GM23338 (cell line): ENCODE measurements around the gene S100A14. TPM values are rescaled to one million over a fixed set of nuclear protein-coding genes. Genes with fewer than 3 reads are reported as not detected.

ENCODE experiments used
- ATAC-seq: fragments of 200-7000 bp; cut with Tn5 transposase; 3 replicates; pipeline ENCODE4 v1.9.1; 2020
- DNase-seq: peaks from one replicate; pipeline ENCODE4 v3.0.0-alpha.2; 2015; ENCODE audit warnings: low spot score
- H2AFZ ChIP-seq: fragments of 200-600 bp; sonication (generic); 2 replicates; pipeline ENCODE4 v1.8.0; 2016; ENCODE audit warnings: antibody characterized with exemption, mild to moderate bottlenecking, moderate library complexity
- H3F3A ChIP-seq: fragments of 200-600 bp; sonication (generic); replicated peaks from 2 replicates; pipeline ENCODE4 v1.8.0; 2017; ENCODE audit warnings: antibody characterized with exemption, mixed run types, low read depth
- H3K27ac ChIP-seq: fragments of 200-600 bp; sonication (generic); 2 replicates; pipeline ENCODE4 v1.6.1; 2016; ENCODE audit warnings: low read depth
- H3K27me3 ChIP-seq: fragments of 200-600 bp; sonication (generic); 2 replicates; pipeline ENCODE4 v1.8.0; 2016; ENCODE audit warnings: mild to moderate bottlenecking, mixed run types, moderate library complexity; ENCODE audit not compliant: insufficient read depth
- H3K36me3 ChIP-seq: fragments of 200-600 bp; sonication (generic); 2 replicates; pipeline ENCODE4 v1.8.0; 2016; ENCODE audit warnings: mild to moderate bottlenecking; ENCODE audit not compliant: insufficient read depth
- H3K4me1 ChIP-seq: fragments of 200-600 bp; sonication (generic); 2 replicates; pipeline ENCODE4 v1.8.0; 2016; ENCODE audit warnings: mild to moderate bottlenecking, moderate library complexity; ENCODE audit not compliant: insufficient read depth
- H3K4me2 ChIP-seq: fragments of 200-600 bp; sonication (generic); 2 replicates; pipeline ENCODE4 v1.7.1; 2017; ENCODE audit warnings: mixed run types
- H3K4me3 ChIP-seq: fragments of 200-600 bp; sonication (generic); 2 replicates; pipeline ENCODE4 v1.6.1; 2016; ENCODE audit warnings: mixed run types
- H3K79me2 ChIP-seq: fragments of 200-600 bp; sonication (generic); replicated peaks from 2 replicates; pipeline ENCODE4 v1.8.0; 2017; ENCODE audit warnings: mild to moderate bottlenecking; ENCODE audit not compliant: insufficient read depth
- H3K9me2 ChIP-seq: fragments of 200-600 bp; sonication (generic); 2 replicates; pipeline ENCODE4 v1.8.0; 2017; ENCODE audit not compliant: insufficient read depth
- H4K20me1 ChIP-seq: fragments of 200-600 bp; sonication (generic); replicated peaks from 2 replicates; pipeline ENCODE4 v1.8.0; 2017; ENCODE audit warnings: mild to moderate bottlenecking; ENCODE audit not compliant: insufficient read depth
- H3K27ac Mint-ChIP-seq: 2 replicates; pipeline ENCODE4 v1.8.0; 2020; ENCODE audit warnings: inconsistent platforms, mild to moderate bottlenecking, moderate library complexity, mixed read lengths
- H3K27me3 Mint-ChIP-seq: 3 replicates; pipeline ENCODE4 v1.8.0; 2022; ENCODE audit warnings: low read depth, mild to moderate bottlenecking, moderate library complexity, mixed read lengths, inconsistent platforms; ENCODE audit not compliant: insufficient read depth, poor library complexity
- H3K36me3 Mint-ChIP-seq: 3 replicates; pipeline ENCODE4 v1.8.0; 2021; ENCODE audit warnings: low read depth, mild to moderate bottlenecking, inconsistent platforms, moderate library complexity, mixed read lengths
- H3K4me1 Mint-ChIP-seq: 3 replicates; pipeline ENCODE4 v1.8.0; 2020; ENCODE audit warnings: mild to moderate bottlenecking, inconsistent platforms, mixed read lengths
- H3K4me3 Mint-ChIP-seq: 3 replicates; pipeline ENCODE4 v1.8.0; 2021; ENCODE audit warnings: moderate library complexity, mild to moderate bottlenecking, inconsistent platforms, mixed read lengths
- H3K9me3 Mint-ChIP-seq: 3 replicates; pipeline ENCODE4 v1.8.0; 2020; ENCODE audit warnings: moderate library complexity, mild to moderate bottlenecking, inconsistent platforms, mixed read lengths
- CREB1 ChIP-seq: fragments of 250-450 bp; sonication (Bioruptor Pico); IDR thresholded peaks from 2 replicates; pipeline ENCODE4 v1.5.0; 2020; ENCODE audit warnings: low read depth, mild to moderate bottlenecking, moderate library complexity
- EZH2 ChIP-seq: fragments of 200-600 bp; sonication (generic); IDR thresholded peaks from one replicate; pipeline ENCODE4 v1.8.0; 2017; ENCODE audit warnings: antibody characterized with exemption, mild to moderate bottlenecking, low read depth; ENCODE audit not compliant: unreplicated experiment
- EZH2phosphoT487 ChIP-seq: fragments of 200-600 bp; sonication (generic); IDR thresholded peaks from one replicate; pipeline ENCODE4 v1.8.1; 2018; ENCODE audit warnings: antibody characterized with exemption; ENCODE audit not compliant: unreplicated experiment
- JUNB ChIP-seq: IDR thresholded peaks from one replicate; pipeline ENCODE4 v1.6.1; 2016; ENCODE audit warnings: antibody characterized with exemption; ENCODE audit not compliant: unreplicated experiment
- NANOG ChIP-seq: IDR thresholded peaks from 2 replicates; pipeline ENCODE4 v1.6.1; 2016; ENCODE audit warnings: antibody characterized with exemption, borderline replicate concordance
- ZNF114 ChIP-seq: fragments of 250-450 bp; sonication (Bioruptor Pico); IDR thresholded peaks from 2 replicates; pipeline ENCODE4 v1.5.0; 2020; ENCODE audit warnings: mild to moderate bottlenecking, moderate library complexity
- ZNF331 ChIP-seq: fragments of 250-450 bp; sonication (Bioruptor Pico); IDR thresholded peaks from 2 replicates; pipeline ENCODE4 v1.5.0; 2020; ENCODE audit warnings: low read depth, mild to moderate bottlenecking, moderate library complexity
- polyA plus RNA-seq: library from polyadenylated mRNA; unstranded; fragments of >200 nt; fragmentation: Nextera tagmentation; extraction: Ambion mirVana; gene quantifications from 2 replicates; pipeline ENCODE4 v1.2.1, GENCODE V29; 2016
- total RNA-seq: library from RNA; depleted of rRNA; stranded (reverse); fragments of >200 nt; shearing (Covaris generic); gene quantifications from 2 replicates; pipeline ENCODE4 v1.2.3, GENCODE V29; 2014
- TF ChIP-seq, protein P1 (sequence below), 2 experiments: fragments of 200-600 bp in 1 of 2; sonication (generic) in 1 of 2; conservative IDR thresholded peaks; 2 replicates each; pipeline versions ENCODE4 v1.5.1 to v1.6.1; 2016 to 2017; ENCODE audit warnings: antibody characterized with exemption in 2 of 2, low read depth in 2 of 2, mild to moderate bottlenecking in 2 of 2, moderate library complexity in 1 of 2
- TF ChIP-seq, protein P2 (sequence below): IDR thresholded peaks from 2 replicates; pipeline ENCODE4 v1.6.1; 2016; ENCODE audit warnings: antibody characterized with exemption
- TF ChIP-seq, protein P3 (sequence below): fragments of 250-450 bp; sonication (Bioruptor Pico); IDR thresholded peaks from 2 replicates; pipeline ENCODE4 v1.5.0; 2020; ENCODE audit warnings: mild to moderate bottlenecking, moderate library complexity
- TF ChIP-seq, protein P4 (sequence below): IDR thresholded peaks from one replicate; pipeline ENCODE4 v1.6.1; 2018; ENCODE audit warnings: antibody characterized with exemption; ENCODE audit not compliant: unreplicated experiment

Gene S100A14
- total and polyA plus RNA-seq, 2 experiments from 2014 or later = 0.28 to 0.53 TPM

DNA sequence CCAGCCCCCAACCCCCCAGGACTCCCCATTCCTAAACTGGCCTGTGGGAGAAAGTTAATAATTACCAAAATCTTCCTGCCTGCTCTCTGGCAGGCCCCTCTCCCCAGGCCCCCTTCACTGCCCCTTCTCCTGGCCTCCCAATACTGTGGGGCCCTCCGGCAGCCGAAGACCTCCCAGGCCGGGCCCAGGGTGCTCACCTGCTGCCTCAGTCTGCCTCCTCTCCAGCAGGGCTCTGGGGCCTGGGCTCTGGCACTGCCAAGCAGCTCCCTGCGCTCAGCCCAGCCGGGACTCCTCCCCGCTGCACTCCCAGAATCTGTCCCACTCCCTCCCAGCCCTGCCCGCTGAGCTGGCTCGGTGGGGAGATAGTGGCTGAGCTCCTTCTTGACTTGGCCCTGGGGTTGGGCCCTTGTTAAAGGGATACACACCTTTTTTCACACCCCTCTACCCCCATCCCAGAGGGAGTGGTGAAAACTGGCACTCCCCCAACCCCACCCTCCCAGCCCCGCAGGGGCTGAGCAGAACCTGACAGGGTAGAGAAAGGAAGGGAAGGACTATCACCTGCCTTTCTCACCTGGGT lies 3.3 kb downstream of the S100A14 start, which contains the start of gene S100A16:
Gene S100A16, minus strand, starts transcription at position 383 of the 577 bp plus-strand sequence. CDS start 4,986 bp downstream, outside the sequence.
- H3K9me3 Mint-ChIP-seq = no peaks in the 10 kb centered on the region
- Histone ChIP-seq H3K4me3 (0 out of 2 replicates have a peak within 1 kb of the TSS, but pooled peaks have one; percentile 28), H4K20me1 (no peaks in the 10 kb centered on the region), H3F3A (no peaks in the 10 kb centered on the region; the same call in 1 of the 2 replicates), H2AFZ (peak within 1 kb of the TSS; percentile 85), H3K36me3 (no peaks in the 10 kb centered on the region), H3K27me3 (no peaks in the 10 kb centered on the region), H3K27ac (no peak within 1 kb of the TSS), H3K9me2 (no peaks in the 10 kb centered on the region), H3K4me1 (peaks cover 31% of the 10 kb centered on the region), H3K79me2 (no peaks in the 10 kb centered on the region), H3K4me2 (peak within 1 kb of the TSS; percentile 69)
- peaks cover 20% of the 10 kb centered on the region for H3K27me3 Mint-ChIP-seq
- TF ChIP-seq, protein P1, sequence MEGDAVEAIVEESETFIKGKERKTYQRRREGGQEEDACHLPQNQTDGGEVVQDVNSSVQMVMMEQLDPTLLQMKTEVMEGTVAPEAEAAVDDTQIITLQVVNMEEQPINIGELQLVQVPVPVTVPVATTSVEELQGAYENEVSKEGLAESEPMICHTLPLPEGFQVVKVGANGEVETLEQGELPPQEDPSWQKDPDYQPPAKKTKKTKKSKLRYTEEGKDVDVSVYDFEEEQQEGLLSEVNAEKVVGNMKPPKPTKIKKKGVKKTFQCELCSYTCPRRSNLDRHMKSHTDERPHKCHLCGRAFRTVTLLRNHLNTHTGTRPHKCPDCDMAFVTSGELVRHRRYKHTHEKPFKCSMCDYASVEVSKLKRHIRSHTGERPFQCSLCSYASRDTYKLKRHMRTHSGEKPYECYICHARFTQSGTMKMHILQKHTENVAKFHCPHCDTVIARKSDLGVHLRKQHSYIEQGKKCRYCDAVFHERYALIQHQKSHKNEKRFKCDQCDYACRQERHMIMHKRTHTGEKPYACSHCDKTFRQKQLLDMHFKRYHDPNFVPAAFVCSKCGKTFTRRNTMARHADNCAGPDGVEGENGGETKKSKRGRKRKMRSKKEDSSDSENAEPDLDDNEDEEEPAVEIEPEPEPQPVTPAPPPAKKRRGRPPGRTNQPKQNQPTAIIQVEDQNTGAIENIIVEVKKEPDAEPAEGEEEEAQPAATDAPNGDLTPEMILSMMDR (conservative IDR thresholded peaks at IDR 0.05; ENCODE audit: low read depth in 2 of 2) = no peak
- TF ChIP-seq ZNF114 (CRISPR knock-in tag) = no peak
- TF ChIP-seq EZH2phosphoT487 = no peak
- TF ChIP-seq CREB1 (CRISPR knock-in tag) = no peak
- no peak for TF ChIP-seq NANOG
- TF ChIP-seq ZNF331 (CRISPR knock-in tag) = no peak
- TF ChIP-seq EZH2 = no peak
- TF ChIP-seq, protein P2, sequence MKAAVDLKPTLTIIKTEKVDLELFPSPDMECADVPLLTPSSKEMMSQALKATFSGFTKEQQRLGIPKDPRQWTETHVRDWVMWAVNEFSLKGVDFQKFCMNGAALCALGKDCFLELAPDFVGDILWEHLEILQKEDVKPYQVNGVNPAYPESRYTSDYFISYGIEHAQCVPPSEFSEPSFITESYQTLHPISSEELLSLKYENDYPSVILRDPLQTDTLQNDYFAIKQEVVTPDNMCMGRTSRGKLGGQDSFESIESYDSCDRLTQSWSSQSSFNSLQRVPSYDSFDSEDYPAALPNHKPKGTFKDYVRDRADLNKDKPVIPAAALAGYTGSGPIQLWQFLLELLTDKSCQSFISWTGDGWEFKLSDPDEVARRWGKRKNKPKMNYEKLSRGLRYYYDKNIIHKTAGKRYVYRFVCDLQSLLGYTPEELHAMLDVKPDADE = no peak
- TF ChIP-seq, protein P3, sequence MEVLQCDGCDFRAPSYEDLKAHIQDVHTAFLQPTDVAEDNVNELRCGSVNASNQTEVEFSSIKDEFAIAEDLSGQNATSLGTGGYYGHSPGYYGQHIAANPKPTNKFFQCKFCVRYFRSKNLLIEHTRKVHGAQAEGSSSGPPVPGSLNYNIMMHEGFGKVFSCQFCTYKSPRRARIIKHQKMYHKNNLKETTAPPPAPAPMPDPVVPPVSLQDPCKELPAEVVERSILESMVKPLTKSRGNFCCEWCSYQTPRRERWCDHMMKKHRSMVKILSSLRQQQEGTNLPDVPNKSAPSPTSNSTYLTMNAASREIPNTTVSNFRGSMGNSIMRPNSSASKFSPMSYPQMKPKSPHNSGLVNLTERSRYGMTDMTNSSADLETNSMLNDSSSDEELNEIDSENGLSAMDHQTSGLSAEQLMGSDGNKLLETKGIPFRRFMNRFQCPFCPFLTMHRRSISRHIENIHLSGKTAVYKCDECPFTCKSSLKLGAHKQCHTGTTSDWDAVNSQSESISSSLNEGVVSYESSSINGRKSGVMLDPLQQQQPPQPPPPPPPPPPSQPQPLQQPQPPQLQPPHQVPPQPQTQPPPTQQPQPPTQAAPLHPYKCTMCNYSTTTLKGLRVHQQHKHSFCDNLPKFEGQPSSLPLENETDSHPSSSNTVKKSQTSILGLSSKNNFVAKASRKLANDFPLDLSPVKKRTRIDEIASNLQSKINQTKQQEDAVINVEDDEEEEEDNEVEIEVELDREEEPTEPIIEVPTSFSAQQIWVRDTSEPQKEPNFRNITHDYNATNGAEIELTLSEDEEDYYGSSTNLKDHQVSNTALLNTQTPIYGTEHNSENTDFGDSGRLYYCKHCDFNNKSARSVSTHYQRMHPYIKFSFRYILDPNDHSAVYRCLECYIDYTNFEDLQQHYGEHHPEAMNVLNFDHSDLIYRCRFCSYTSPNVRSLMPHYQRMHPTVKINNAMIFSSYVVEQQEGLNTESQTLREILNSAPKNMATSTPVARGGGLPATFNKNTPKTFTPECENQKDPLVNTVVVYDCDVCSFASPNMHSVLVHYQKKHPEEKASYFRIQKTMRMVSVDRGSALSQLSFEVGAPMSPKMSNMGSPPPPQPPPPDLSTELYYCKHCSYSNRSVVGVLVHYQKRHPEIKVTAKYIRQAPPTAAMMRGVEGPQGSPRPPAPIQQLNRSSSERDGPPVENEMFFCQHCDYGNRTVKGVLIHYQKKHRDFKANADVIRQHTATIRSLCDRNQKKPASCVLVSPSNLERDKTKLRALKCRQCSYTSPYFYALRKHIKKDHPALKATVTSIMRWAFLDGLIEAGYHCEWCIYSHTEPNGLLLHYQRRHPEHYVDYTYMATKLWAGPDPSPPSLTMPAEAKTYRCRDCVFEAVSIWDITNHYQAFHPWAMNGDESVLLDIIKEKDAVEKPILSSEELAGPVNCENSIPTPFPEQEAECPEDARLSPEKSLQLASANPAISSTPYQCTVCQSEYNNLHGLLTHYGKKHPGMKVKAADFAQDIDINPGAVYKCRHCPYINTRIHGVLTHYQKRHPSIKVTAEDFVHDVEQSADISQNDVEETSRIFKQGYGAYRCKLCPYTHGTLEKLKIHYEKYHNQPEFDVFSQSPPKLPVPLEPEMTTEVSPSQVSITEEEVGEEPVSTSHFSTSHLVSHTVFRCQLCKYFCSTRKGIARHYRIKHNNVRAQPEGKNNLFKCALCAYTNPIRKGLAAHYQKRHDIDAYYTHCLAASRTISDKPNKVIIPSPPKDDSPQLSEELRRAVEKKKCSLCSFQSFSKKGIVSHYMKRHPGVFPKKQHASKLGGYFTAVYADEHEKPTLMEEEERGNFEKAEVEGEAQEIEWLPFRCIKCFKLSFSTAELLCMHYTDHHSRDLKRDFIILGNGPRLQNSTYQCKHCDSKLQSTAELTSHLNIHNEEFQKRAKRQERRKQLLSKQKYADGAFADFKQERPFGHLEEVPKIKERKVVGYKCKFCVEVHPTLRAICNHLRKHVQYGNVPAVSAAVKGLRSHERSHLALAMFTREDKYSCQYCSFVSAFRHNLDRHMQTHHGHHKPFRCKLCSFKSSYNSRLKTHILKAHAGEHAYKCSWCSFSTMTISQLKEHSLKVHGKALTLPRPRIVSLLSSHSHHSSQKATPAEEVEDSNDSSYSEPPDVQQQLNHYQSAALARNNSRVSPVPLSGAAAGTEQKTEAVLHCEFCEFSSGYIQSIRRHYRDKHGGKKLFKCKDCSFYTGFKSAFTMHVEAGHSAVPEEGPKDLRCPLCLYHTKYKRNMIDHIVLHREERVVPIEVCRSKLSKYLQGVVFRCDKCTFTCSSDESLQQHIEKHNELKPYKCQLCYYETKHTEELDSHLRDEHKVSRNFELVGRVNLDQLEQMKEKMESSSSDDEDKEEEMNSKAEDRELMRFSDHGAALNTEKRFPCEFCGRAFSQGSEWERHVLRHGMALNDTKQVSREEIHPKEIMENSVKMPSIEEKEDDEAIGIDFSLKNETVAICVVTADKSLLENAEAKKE = no peak
- TF ChIP-seq, protein P4, sequence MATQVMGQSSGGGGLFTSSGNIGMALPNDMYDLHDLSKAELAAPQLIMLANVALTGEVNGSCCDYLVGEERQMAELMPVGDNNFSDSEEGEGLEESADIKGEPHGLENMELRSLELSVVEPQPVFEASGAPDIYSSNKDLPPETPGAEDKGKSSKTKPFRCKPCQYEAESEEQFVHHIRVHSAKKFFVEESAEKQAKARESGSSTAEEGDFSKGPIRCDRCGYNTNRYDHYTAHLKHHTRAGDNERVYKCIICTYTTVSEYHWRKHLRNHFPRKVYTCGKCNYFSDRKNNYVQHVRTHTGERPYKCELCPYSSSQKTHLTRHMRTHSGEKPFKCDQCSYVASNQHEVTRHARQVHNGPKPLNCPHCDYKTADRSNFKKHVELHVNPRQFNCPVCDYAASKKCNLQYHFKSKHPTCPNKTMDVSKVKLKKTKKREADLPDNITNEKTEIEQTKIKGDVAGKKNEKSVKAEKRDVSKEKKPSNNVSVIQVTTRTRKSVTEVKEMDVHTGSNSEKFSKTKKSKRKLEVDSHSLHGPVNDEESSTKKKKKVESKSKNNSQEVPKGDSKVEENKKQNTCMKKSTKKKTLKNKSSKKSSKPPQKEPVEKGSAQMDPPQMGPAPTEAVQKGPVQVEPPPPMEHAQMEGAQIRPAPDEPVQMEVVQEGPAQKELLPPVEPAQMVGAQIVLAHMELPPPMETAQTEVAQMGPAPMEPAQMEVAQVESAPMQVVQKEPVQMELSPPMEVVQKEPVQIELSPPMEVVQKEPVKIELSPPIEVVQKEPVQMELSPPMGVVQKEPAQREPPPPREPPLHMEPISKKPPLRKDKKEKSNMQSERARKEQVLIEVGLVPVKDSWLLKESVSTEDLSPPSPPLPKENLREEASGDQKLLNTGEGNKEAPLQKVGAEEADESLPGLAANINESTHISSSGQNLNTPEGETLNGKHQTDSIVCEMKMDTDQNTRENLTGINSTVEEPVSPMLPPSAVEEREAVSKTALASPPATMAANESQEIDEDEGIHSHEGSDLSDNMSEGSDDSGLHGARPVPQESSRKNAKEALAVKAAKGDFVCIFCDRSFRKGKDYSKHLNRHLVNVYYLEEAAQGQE = no peak
- TF ChIP-seq JUNB = no peak
- H3K27ac Mint-ChIP-seq = no peak within 1 kb of the TSS; the same call in 1 of the 2 replicates
- ATAC-seq = peak; percentile 72
- peak within 1 kb of the TSS; percentile 58 for H3K4me3 Mint-ChIP-seq
- peaks cover 58% of the 10 kb centered on the region for H3K4me1 Mint-ChIP-seq
- H3K36me3 Mint-ChIP-seq = no peaks in the 10 kb centered on the region; the same call in 2 of the 3 replicates
- DNase-seq = peak; percentile 68
